Lung (tissue), 12 donors: Measurements from ENCODE around the gene RBP3. TPM values are rescaled to one million over a fixed set of nuclear protein-coding genes. Genes with fewer than 3 reads are reported as not detected.

ENCODE experiments used
- ATAC-seq: fragments of 200-7000 bp; cut with Tn5 transposase; one replicate; pipeline ENCODE4 v1.9.1; 2020; ENCODE audit warnings: moderate number of reproducible peaks; ENCODE audit not compliant: insufficient read depth, low FRiP score
- DNase-seq, 3 donors: peaks; one replicate each; pipeline ENCODE4 v3.0.0-alpha.2; 2013 to 2017
- H3K27ac ChIP-seq, 2 donors: one replicate each; pipeline ENCODE4 v1.5.1; 2013; ENCODE audit warnings: mild to moderate bottlenecking in 2 of 2, moderate library complexity in 2 of 2, control low read depth in 1 of 2, inconsistent platforms in 1 of 2, low read depth in 1 of 2, low read length in 1 of 2
- H3K27me3 ChIP-seq, 3 donors: one replicate each; pipeline ENCODE4 v1.5.1; 2013; ENCODE audit warnings: low read length in 2 of 3; ENCODE audit not compliant: control insufficient read depth in 3 of 3, insufficient read depth in 3 of 3
- H3K36me3 ChIP-seq, 4 donors: one replicate each; pipeline ENCODE4 v1.5.1; 2013; ENCODE audit warnings: low read length in 4 of 4, mild to moderate bottlenecking in 1 of 4, moderate library complexity in 1 of 4; ENCODE audit not compliant: control insufficient read depth in 4 of 4, insufficient read depth in 4 of 4
- H3K4me1 ChIP-seq, 5 donors: one replicate each; pipeline ENCODE4 v1.5.1; 2013; ENCODE audit warnings: low read length in 5 of 5, mild to moderate bottlenecking in 2 of 5, moderate library complexity in 1 of 5; ENCODE audit not compliant: control insufficient read depth in 5 of 5, insufficient read depth in 5 of 5
- H3K4me3 ChIP-seq: one replicate; pipeline ENCODE4 v1.5.1; 2013; ENCODE audit warnings: mild to moderate bottlenecking, control low read depth, moderate library complexity
- H3K9ac ChIP-seq, 2 donors: one replicate each; pipeline ENCODE4 v1.5.1; 2013; ENCODE audit warnings: low read length in 2 of 2, control low read depth in 1 of 2; ENCODE audit not compliant: insufficient read depth in 1 of 2
- H3K9me3 ChIP-seq, 4 donors: one replicate each; pipeline ENCODE4 v1.5.1; 2013; ENCODE audit warnings: low read length in 3 of 4, mild to moderate bottlenecking in 1 of 4, moderate library complexity in 1 of 4; ENCODE audit not compliant: control insufficient read depth in 4 of 4, insufficient read depth in 3 of 4
- CTCF ChIP-seq: IDR thresholded peaks from 2 replicates; pipeline ENCODE4 v1.5.1; 2012; ENCODE audit warnings: mild to moderate bottlenecking; ENCODE audit errors: control extremely low read depth, extremely low read depth
- WGBS, 2 donors: extraction: QIAGEN DNeasy Blood & Tissue Kit; methylation state at CpG; one replicate each; pipeline ENCODE4 v1.1.7; 2013; 5-methylcytosine and 5-hydroxymethylcytosine counted together
- polyA plus RNA-seq, 2 donors: library from polyadenylated mRNA; stranded (reverse); fragments of 200-250 nt; gene quantifications; one replicate each; pipeline ENCODE4 v1.2.1, GENCODE V29; 2013
- total RNA-seq, 2 donors: library from RNA; depleted of rRNA in 1 of 2; stranded (reverse); fragments of >200 nt in 1 of 2; gene quantifications; one replicate each; pipeline ENCODE4 v1.2.1, GENCODE V29; 2014 to 2021
- donor health status: control.
- donor health status: control.
- donor health status: Bipolar disorder and iron deficiency.
- donor health status: healthy.
- donor health status: DM: yes; HTN: yes; CAD: no.

The RBP3 gene
- total and polyA plus RNA-seq, 4 donors: 0.01 TPM; not detected in 3

- ATAC-seq (no peak), DNase-seq (no peak)
- whole genome bisulfite sequencing, 2 donors: 87 to 88% methylated on average over 14 of the region's 14 CpGs
- no peak overlapping the region for H3K27ac ChIP-seq
- H3K27me3 ChIP-seq: no peaks in the 10 kb centered on the region
- TF ChIP-seq CTCF: no peak
- no peaks in the 10 kb centered on the region for H3K9me3 ChIP-seq
- H3K9ac ChIP-seq: no peak overlapping the region
- H3K36me3 ChIP-seq: no peaks in the 10 kb centered on the region
- peaks cover 0 to under 1% (median 0%) of the 10 kb centered on the region in 5 donors for H3K4me1 ChIP-seq
- H3K4me3 ChIP-seq: no peak overlapping the region
These were observed 4.0 kb downstream of the RBP3 start for GRCh38 chr10:47351899-47352815.

- Histone ChIP-seq H3K36me3 (no peaks in the 10 kb centered on the region), H3K9me3 (no peaks in the 10 kb centered on the region), H3K27me3 (no peaks in the 10 kb centered on the region), H3K9ac (no peak overlapping the region), H3K4me1 (no peaks in the 10 kb centered on the region), H3K27ac (no peak overlapping the region), H3K4me3 (no peak overlapping the region)
- TF ChIP-seq CTCF: no peak
- ATAC-seq (no peak), DNase-seq (no peak)
- WGBS, 2 donors: 90 to 94% methylated on average over 6 of the region's 6 CpGs
These were observed 5.2 kb downstream of the RBP3 start for GRCh38 chr10:47353351-47353750.

- Histone ChIP-seq H3K9me3 (no peaks in the 10 kb centered on the region), H3K27me3 (no peaks in the 10 kb centered on the region), H3K9ac (no peak overlapping the region), H3K4me3 (no peak overlapping the region), H3K36me3 (no peaks in the 10 kb centered on the region), H3K27ac (no peak overlapping the region), H3K4me1 (no peaks in the 10 kb centered on the region)
- WGBS, 2 donors: 78 to 82% methylated on average over 4 of the region's 4 CpGs
- DNase-seq: peak in 1 of 3 donors; percentile 11
- no peak for TF ChIP-seq CTCF
- no peak for ATAC-seq
These were observed 6.0 kb downstream of the RBP3 start for GRCh38 chr10:47354165-47354564.
